ENCODE results near the gene SPATA31D1.

The SPATA31D1 gene

DNA sequence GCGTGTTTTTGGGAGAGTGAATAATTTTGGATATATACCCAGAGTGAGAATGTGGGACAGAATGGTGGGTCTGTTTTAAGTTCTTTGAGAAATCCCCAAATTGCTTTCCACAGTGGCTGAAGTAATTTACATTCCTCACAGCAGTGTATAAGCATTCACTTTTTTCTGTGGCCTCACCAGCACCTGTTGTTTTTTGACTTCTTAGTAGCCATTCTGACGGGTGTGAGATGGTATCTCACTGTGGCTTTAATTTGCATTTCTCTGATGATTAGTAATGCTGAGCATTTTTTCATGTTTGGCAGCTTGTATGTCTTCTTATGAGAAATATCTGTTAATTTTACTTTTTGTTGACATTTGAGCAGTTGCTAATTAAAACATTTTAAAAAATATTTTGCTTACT, 9.4 kb upstream of the SPATA31D1 start:
- no peaks in the 10 kb centered on the region for H3K9me3 ChIP-seq (ENCODE audit: control insufficient read depth, insufficient read depth, low read depth, low read length)
- H3K9ac ChIP-seq (ENCODE audit: low read length) = no peak overlapping the region
- H3K27me3 ChIP-seq (ENCODE audit: control insufficient read depth, insufficient read depth, low read length) = no peaks in the 10 kb centered on the region
- no peak overlapping the region for H3K4me3 ChIP-seq (ENCODE audit: low read depth, low read length)
- no peak overlapping the region for H3K27ac ChIP-seq (ENCODE audit: low read depth, low read length)
- H3K36me3 ChIP-seq (ENCODE audit: control insufficient read depth, insufficient read depth, low read length) = no peaks in the 10 kb centered on the region
- no peaks in the 10 kb centered on the region for H3K4me1 ChIP-seq (ENCODE audit: control insufficient read depth, insufficient read depth, low read length)

DNA sequence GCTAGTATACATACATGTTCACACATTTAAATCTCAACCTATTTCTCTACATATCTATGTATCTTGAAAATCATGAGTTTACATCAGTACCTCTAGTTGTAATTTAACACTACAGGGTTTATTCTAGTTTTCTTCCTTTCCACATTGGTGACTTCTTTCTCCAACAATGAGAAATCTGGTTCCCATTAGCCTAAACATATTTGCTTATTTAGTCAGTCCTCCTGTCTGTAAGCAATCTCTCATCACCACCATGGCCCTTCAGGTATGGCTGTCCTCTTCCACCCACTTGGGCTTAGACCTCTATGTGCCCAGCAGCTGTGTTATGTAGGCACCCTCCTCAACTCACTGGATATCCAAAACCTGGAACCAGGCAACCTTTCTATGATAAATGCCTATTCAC, 8.0 kb upstream of the SPATA31D1 start:
- Histone ChIP-seq H3K9me3 (ENCODE audit: control insufficient read depth, insufficient read depth, low read depth, low read length) (no peaks in the 10 kb centered on the region), H3K4me3 (ENCODE audit: low read depth, low read length) (no peak overlapping the region), H3K36me3 (ENCODE audit: control insufficient read depth, insufficient read depth, low read length) (no peaks in the 10 kb centered on the region), H3K4me1 (ENCODE audit: control insufficient read depth, insufficient read depth, low read length) (no peaks in the 10 kb centered on the region), H3K9ac (ENCODE audit: low read length) (no peak overlapping the region), H3K27ac (ENCODE audit: low read depth, low read length) (no peak overlapping the region), H3K27me3 (ENCODE audit: control insufficient read depth, insufficient read depth, low read length) (no peaks in the 10 kb centered on the region)

GRCh38 chr9:81981883-81982282, 6.7 kb upstream of the SPATA31D1 start:
- no peak overlapping the region for H3K27ac ChIP-seq (ENCODE audit: low read depth, low read length)

GRCh38 chr9:81984928-81985327, 3.6 kb upstream of the SPATA31D1 start:
- Histone ChIP-seq H3K4me1 (ENCODE audit: control insufficient read depth, insufficient read depth, low read length) (no peaks in the 10 kb centered on the region), H3K9ac (ENCODE audit: low read length) (no peak overlapping the region), H3K27me3 (ENCODE audit: control insufficient read depth, insufficient read depth, low read length) (no peaks in the 10 kb centered on the region), H3K9me3 (ENCODE audit: control insufficient read depth, insufficient read depth, low read depth, low read length) (no peaks in the 10 kb centered on the region), H3K27ac (ENCODE audit: low read depth, low read length) (no peak overlapping the region), H3K36me3 (ENCODE audit: control insufficient read depth, insufficient read depth, low read length) (no peaks in the 10 kb centered on the region), H3K4me3 (ENCODE audit: low read depth, low read length) (no peak overlapping the region)

More at GRCh38 chr9:81981883-81982282, 6.7 kb upstream of the SPATA31D1 start:
- no peaks in the 10 kb centered on the region for H3K27me3 ChIP-seq (ENCODE audit: control insufficient read depth, insufficient read depth, low read length)
- H3K9ac ChIP-seq (ENCODE audit: low read length) = no peak overlapping the region
- no peaks in the 10 kb centered on the region for H3K9me3 ChIP-seq (ENCODE audit: control insufficient read depth, insufficient read depth, low read depth, low read length)
- no peak overlapping the region for H3K4me3 ChIP-seq (ENCODE audit: low read depth, low read length)
- no peaks in the 10 kb centered on the region for H3K4me1 ChIP-seq (ENCODE audit: control insufficient read depth, insufficient read depth, low read length)
- no peaks in the 10 kb centered on the region for H3K36me3 ChIP-seq (ENCODE audit: control insufficient read depth, insufficient read depth, low read length)

DNA sequence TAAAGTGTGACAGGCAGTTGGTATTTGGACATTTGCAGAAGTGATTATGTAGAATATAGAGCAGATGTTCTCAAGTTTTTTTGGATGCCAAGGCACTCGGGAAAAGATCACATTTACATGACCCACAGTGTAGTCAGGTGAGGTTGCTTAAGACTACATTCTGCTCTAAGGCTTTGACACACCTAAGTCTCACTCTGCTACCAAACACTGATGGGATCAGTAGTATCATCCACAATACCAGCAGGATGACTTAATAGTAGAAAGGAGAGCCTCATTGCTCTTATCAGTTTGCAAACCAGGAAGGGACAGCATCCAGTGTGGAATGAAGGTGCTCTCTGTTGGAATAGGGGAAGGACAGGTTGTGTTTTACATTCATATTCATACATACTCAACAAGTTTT, 2.5 kb upstream of the SPATA31D1 start:
- no peaks in the 10 kb centered on the region for H3K4me1 ChIP-seq (ENCODE audit: control insufficient read depth, insufficient read depth, low read length)

GRCh38 chr9:81989700-81990099, 1.1 kb downstream of the SPATA31D1 start:
- H3K27me3 ChIP-seq (ENCODE audit: control insufficient read depth, insufficient read depth, low read length) = no peaks in the 10 kb centered on the region
- H3K36me3 ChIP-seq (ENCODE audit: control insufficient read depth, insufficient read depth, low read length) = no peaks in the 10 kb centered on the region
- no peak overlapping the region for H3K9ac ChIP-seq (ENCODE audit: low read length)
- no peaks in the 10 kb centered on the region for H3K9me3 ChIP-seq (ENCODE audit: control insufficient read depth, insufficient read depth, low read depth, low read length)
- no peaks in the 10 kb centered on the region for H3K4me1 ChIP-seq (ENCODE audit: control insufficient read depth, insufficient read depth, low read length)
- no peak overlapping the region for H3K27ac ChIP-seq (ENCODE audit: low read depth, low read length)
- H3K4me3 ChIP-seq (ENCODE audit: low read depth, low read length) = no peak overlapping the region

More for the DNA sequence above, 2.5 kb upstream of the SPATA31D1 start:
- H3K27ac ChIP-seq (ENCODE audit: low read depth, low read length) = no peak overlapping the region
- no peak overlapping the region for H3K9ac ChIP-seq (ENCODE audit: low read length)
- no peaks in the 10 kb centered on the region for H3K36me3 ChIP-seq (ENCODE audit: control insufficient read depth, insufficient read depth, low read length)
- H3K27me3 ChIP-seq (ENCODE audit: control insufficient read depth, insufficient read depth, low read length) = no peaks in the 10 kb centered on the region
- no peak overlapping the region for H3K4me3 ChIP-seq (ENCODE audit: low read depth, low read length)
- H3K9me3 ChIP-seq (ENCODE audit: control insufficient read depth, insufficient read depth, low read depth, low read length) = no peaks in the 10 kb centered on the region

- H3K36me3 ChIP-seq (ENCODE audit: control insufficient read depth, insufficient read depth, low read length) = no peaks in the 10 kb centered on the region
- H3K4me1 ChIP-seq (ENCODE audit: control insufficient read depth, insufficient read depth, low read length) = no peaks in the 10 kb centered on the region
- no peaks in the 10 kb centered on the region for H3K27me3 ChIP-seq (ENCODE audit: control insufficient read depth, insufficient read depth, low read length)
- no peaks in the 10 kb centered on the region for H3K9me3 ChIP-seq (ENCODE audit: control insufficient read depth, insufficient read depth, low read depth, low read length)
- no peak overlapping the region for H3K27ac ChIP-seq (ENCODE audit: low read depth, low read length)
- no peak overlapping the region for H3K9ac ChIP-seq (ENCODE audit: low read length)
- no peak overlapping the region for H3K4me3 ChIP-seq (ENCODE audit: low read depth, low read length)
These were observed 5.1 kb downstream of the SPATA31D1 start for GRCh38 chr9:81993656-81994055.

GRCh38 chr9:81999806-82000205, 11.2 kb downstream of the SPATA31D1 start:
- Histone ChIP-seq H3K9me3 (ENCODE audit: control insufficient read depth, insufficient read depth, low read depth, low read length) (no peaks in the 10 kb centered on the region), H3K27ac (ENCODE audit: low read depth, low read length) (no peak overlapping the region), H3K4me3 (ENCODE audit: low read depth, low read length) (no peak overlapping the region), H3K4me1 (ENCODE audit: control insufficient read depth, insufficient read depth, low read length) (no peaks in the 10 kb centered on the region), H3K27me3 (ENCODE audit: control insufficient read depth, insufficient read depth, low read length) (no peaks in the 10 kb centered on the region), H3K9ac (ENCODE audit: low read length) (no peak overlapping the region), H3K36me3 (ENCODE audit: control insufficient read depth, insufficient read depth, low read length) (no peaks in the 10 kb centered on the region)

DNA sequence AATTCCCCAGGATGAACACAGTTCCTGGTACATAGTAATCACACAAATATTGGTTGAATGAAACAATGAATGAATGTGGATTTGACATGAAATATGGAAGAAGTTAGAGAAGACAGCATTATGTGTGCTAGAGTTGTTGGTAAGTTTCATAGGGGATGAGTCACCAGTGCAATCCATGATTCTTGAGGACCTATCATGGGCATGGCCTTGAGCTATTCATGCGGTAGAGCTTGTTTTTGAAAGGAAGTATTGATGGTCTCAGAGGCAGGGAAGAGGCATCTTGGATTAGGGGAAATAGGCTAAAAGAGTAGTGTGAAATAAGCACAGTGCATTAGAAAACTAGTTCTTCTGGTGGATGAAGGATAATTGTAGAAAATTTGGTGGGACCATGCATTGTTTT, 22.1 kb downstream of the SPATA31D1 start:
- Histone ChIP-seq H3K9ac (ENCODE audit: low read length) (no peak overlapping the region), H3K4me1 (ENCODE audit: control insufficient read depth, insufficient read depth, low read length) (no peaks in the 10 kb centered on the region), H3K27ac (ENCODE audit: low read depth, low read length) (no peak overlapping the region), H3K27me3 (ENCODE audit: control insufficient read depth, insufficient read depth, low read length) (no peaks in the 10 kb centered on the region), H3K36me3 (ENCODE audit: control insufficient read depth, insufficient read depth, low read length) (no peaks in the 10 kb centered on the region), H3K4me3 (ENCODE audit: low read depth, low read length) (no peak overlapping the region), H3K9me3 (ENCODE audit: control insufficient read depth, insufficient read depth, low read depth, low read length) (peaks cover 15% of the 10 kb centered on the region)

GRCh38 chr9:82011133-82011532, 22.6 kb downstream of the SPATA31D1 start:
- H3K9me3 ChIP-seq (ENCODE audit: control insufficient read depth, insufficient read depth, low read depth, low read length) = peaks cover 15% of the 10 kb centered on the region
- no peaks in the 10 kb centered on the region for H3K4me1 ChIP-seq (ENCODE audit: control insufficient read depth, insufficient read depth, low read length)
- H3K4me3 ChIP-seq (ENCODE audit: low read depth, low read length) = no peak overlapping the region
- no peaks in the 10 kb centered on the region for H3K27me3 ChIP-seq (ENCODE audit: control insufficient read depth, insufficient read depth, low read length)
- H3K27ac ChIP-seq (ENCODE audit: low read depth, low read length) = no peak overlapping the region
- H3K9ac ChIP-seq (ENCODE audit: low read length) = no peak overlapping the region
- H3K36me3 ChIP-seq (ENCODE audit: control insufficient read depth, insufficient read depth, low read length) = no peaks in the 10 kb centered on the region

GRCh38 chr9:82012276-82012675, 23.7 kb downstream of the SPATA31D1 start:
- Histone ChIP-seq H3K4me1 (ENCODE audit: control insufficient read depth, insufficient read depth, low read length) (no peaks in the 10 kb centered on the region), H3K9ac (ENCODE audit: low read length) (no peak overlapping the region), H3K36me3 (ENCODE audit: control insufficient read depth, insufficient read depth, low read length) (no peaks in the 10 kb centered on the region), H3K4me3 (ENCODE audit: low read depth, low read length) (no peak overlapping the region), H3K9me3 (ENCODE audit: control insufficient read depth, insufficient read depth, low read depth, low read length) (peaks cover 15% of the 10 kb centered on the region), H3K27me3 (ENCODE audit: control insufficient read depth, insufficient read depth, low read length) (no peaks in the 10 kb centered on the region), H3K27ac (ENCODE audit: low read depth, low read length) (no peak overlapping the region)

- Histone ChIP-seq H3K27me3 (ENCODE audit: control insufficient read depth, insufficient read depth, low read length) (no peaks in the 10 kb centered on the region), H3K9me3 (ENCODE audit: control insufficient read depth, insufficient read depth, low read depth, low read length) (0 out of 2 replicates have a peak, but pooled peaks cover under 1% of the 10 kb centered on the region), H3K27ac (ENCODE audit: low read depth, low read length) (no peak overlapping the region), H3K4me1 (ENCODE audit: control insufficient read depth, insufficient read depth, low read length) (no peaks in the 10 kb centered on the region), H3K4me3 (ENCODE audit: low read depth, low read length) (no peak overlapping the region), H3K9ac (ENCODE audit: low read length) (no peak overlapping the region), H3K36me3 (ENCODE audit: control insufficient read depth, insufficient read depth, low read length) (no peaks in the 10 kb centered on the region)
These were observed 31.8 kb downstream of the SPATA31D1 start for GRCh38 chr9:82020331-82020730.
